ENCODE measurements around the gene TRAPPC6A. TPM values are rescaled to one million over a fixed set of nuclear protein-coding genes. Genes with fewer than 3 reads are reported as not detected.
A peak's percentile ranks its signal among the peaks of the same experiment; 100 is the strongest.

The TRAPPC6A gene
- total and polyA plus RNA-seq, 9 of the 15 experiments (the other 6 are each of a cell fraction or from before 2014, with no cell fraction given): 0.82 to 23.6 (median 11.6) TPM

DNA sequence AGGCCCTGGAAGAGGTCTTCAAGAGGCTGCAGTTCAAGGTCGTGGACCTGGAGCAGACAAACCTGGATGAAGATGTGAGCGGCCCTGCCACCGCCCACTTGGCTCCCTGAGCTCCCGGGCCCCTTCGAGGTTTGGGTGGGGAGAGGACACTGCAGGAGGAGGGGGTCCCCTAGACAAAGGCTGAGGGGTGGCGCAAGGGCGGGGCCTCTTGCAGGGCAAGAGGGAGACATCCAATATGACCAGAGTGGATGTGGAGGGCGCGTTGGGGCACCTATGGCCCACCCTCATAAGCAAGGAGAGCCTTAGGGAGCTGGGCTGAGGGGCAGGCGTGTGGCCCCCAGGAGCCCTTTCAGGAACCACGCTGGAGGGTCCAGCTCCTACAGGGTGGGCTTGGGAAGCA, 37.5 kb downstream of the TRAPPC6A start:
- H3K9me1 ChIP-seq (ENCODE audit: control insufficient read depth, insufficient read depth, low read length): no peaks in the 10 kb centered on the region
- BruUV-seq (replicated peaks): no TSS peak
- CTCF ChIA-PET (ENCODE audit: low intra/inter-chr PET ratio): no interaction called here
- H3K4me3 ChIP-seq: no peak overlapping the region
- peak overlapping the region in 1 of 2 experiments; percentile 56; a peak in 1 of 4 replicates for H3K9ac ChIP-seq (ENCODE audit: insufficient read depth in 1 of 2, low read depth in 2 of 2, low read length in 2 of 2)
- POLR2A ChIA-PET: interaction anchor here (0.6 kb wide), 1 partner anchor 28 kb away, joined by 3 read pairs; no protein-coding TSS in a partner anchor
- in situ Hi-C loops (cut with MboI): no loop called here
- H2AFZ ChIP-seq (ENCODE audit: low read depth, low read length): no peak overlapping the region
- H3K4me2 ChIP-seq (ENCODE audit: insufficient read depth, low read length): no peak overlapping the region
- H3K27me3 ChIP-seq (ENCODE audit: control insufficient read depth in 2 of 2, insufficient read depth in 2 of 2, low read length in 2 of 2): no peaks in the 10 kb centered on the region
- no peak for ATAC-seq
- no peaks in the 10 kb centered on the region for H3K9me3 ChIP-seq (replicated peaks; ENCODE audit: control insufficient read depth, insufficient read depth, low read depth, low read length)
- peaks cover 0 to 57% of the 10 kb centered on the region in 2 experiments; a peak in 3 of 5 replicates for H3K4me1 ChIP-seq (replicated peaks in 1 of 2; ENCODE audit: control insufficient read depth in 2 of 2, insufficient read depth in 2 of 2, low read length in 2 of 2)
- H3K79me2 ChIP-seq (ENCODE audit: control insufficient read depth, insufficient read depth, low read length): peaks cover 14% of the 10 kb centered on the region
- TF ChIP-seq, protein P1, sequence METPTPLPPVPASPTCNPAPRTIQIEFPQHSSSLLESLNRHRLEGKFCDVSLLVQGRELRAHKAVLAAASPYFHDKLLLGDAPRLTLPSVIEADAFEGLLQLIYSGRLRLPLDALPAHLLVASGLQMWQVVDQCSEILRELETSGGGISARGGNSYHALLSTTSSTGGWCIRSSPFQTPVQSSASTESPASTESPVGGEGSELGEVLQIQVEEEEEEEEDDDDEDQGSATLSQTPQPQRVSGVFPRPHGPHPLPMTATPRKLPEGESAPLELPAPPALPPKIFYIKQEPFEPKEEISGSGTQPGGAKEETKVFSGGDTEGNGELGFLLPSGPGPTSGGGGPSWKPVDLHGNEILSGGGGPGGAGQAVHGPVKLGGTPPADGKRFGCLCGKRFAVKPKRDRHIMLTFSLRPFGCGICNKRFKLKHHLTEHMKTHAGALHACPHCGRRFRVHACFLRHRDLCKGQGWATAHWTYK (CRISPR knock-in tag; IDR thresholded peaks at IDR 0.05): no peak
- TF ChIP-seq, protein P2, sequence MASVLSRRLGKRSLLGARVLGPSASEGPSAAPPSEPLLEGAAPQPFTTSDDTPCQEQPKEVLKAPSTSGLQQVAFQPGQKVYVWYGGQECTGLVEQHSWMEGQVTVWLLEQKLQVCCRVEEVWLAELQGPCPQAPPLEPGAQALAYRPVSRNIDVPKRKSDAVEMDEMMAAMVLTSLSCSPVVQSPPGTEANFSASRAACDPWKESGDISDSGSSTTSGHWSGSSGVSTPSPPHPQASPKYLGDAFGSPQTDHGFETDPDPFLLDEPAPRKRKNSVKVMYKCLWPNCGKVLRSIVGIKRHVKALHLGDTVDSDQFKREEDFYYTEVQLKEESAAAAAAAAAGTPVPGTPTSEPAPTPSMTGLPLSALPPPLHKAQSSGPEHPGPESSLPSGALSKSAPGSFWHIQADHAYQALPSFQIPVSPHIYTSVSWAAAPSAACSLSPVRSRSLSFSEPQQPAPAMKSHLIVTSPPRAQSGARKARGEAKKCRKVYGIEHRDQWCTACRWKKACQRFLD (CRISPR knock-in tag; IDR thresholded peaks at IDR 0.05): no peak
- TF ChIP-seq, protein P3, sequence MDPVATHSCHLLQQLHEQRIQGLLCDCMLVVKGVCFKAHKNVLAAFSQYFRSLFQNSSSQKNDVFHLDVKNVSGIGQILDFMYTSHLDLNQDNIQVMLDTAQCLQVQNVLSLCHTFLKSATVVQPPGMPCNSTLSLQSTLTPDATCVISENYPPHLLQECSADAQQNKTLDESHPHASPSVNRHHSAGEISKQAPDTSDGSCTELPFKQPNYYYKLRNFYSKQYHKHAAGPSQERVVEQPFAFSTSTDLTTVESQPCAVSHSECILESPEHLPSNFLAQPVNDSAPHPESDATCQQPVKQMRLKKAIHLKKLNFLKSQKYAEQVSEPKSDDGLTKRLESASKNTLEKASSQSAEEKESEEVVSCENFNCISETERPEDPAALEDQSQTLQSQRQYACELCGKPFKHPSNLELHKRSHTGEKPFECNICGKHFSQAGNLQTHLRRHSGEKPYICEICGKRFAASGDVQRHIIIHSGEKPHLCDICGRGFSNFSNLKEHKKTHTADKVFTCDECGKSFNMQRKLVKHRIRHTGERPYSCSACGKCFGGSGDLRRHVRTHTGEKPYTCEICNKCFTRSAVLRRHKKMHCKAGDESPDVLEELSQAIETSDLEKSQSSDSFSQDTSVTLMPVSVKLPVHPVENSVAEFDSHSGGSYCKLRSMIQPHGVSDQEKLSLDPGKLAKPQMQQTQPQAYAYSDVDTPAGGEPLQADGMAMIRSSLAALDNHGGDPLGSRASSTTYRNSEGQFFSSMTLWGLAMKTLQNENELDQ (CRISPR knock-in tag; IDR thresholded peaks at IDR 0.05; ENCODE audit: borderline replicate concordance): no peak
- no peak for TF ChIP-seq HDAC6 (IDR thresholded peaks at IDR 0.05; ENCODE audit: low read depth, low read length)
- TF ChIP-seq ETS2 (tag; IDR thresholded peaks at IDR 0.05; ENCODE audit: borderline replicate concordance, poor library complexity, severe bottlenecking): no peak
- TF ChIP-seq ZNF695 (CRISPR knock-in tag; IDR thresholded peaks at IDR 0.05): no peak
- no peak for TF ChIP-seq HCFC1 (IDR thresholded peaks at IDR 0.05; ENCODE audit: low read depth, low read length)
- TF ChIP-seq ZNF197 (CRISPR knock-in tag; IDR thresholded peaks at IDR 0.05; ENCODE audit: low read depth): no peak
- no peak for TF ChIP-seq TEAD2 (tag; IDR thresholded peaks at IDR 0.05)
- no peak for TF ChIP-seq TRIM28 (IDR thresholded peaks at IDR 0.05)
- DNase-seq (ENCODE audit: extremely low read depth in 1 of 4, low spot score in 3 of 4): no peak
- no peak for FAIRE-seq
- H4K20me1 ChIP-seq (replicated peaks; ENCODE audit: control insufficient read depth, insufficient read depth, low read length): peaks cover 3% of the 10 kb centered on the region; the same call in 1 of the 2 replicates
- intact Hi-C loops (cut with micrococcal nuclease): no loop called here
- H3K36me3 ChIP-seq (ENCODE audit: control insufficient read depth, insufficient read depth, low read length): peaks cover 45% of the 10 kb centered on the region; the same call in 1 of the 3 replicates
- WGBS (ENCODE audit: insufficient coverage, low coverage, missing lambda C conversion rate): 87% methylated on average over 5 of the region's 11 CpGs
- H3K27ac ChIP-seq (ENCODE audit: extremely low read depth, low read depth, low read length): no peak overlapping the region

Measured in K562 (cell line).